ENCODE measurements around the gene HYAL3. TPM values are rescaled to one million over a fixed set of nuclear protein-coding genes. Genes with fewer than 3 reads are reported as not detected.
A peak's percentile ranks its signal among the peaks of the same experiment; 100 is the strongest.

Gene HYAL3
- total and polyA plus RNA-seq, 3 experiments from 2014 or later = 3.6 to 8.4 (median 7.7) TPM

DNA sequence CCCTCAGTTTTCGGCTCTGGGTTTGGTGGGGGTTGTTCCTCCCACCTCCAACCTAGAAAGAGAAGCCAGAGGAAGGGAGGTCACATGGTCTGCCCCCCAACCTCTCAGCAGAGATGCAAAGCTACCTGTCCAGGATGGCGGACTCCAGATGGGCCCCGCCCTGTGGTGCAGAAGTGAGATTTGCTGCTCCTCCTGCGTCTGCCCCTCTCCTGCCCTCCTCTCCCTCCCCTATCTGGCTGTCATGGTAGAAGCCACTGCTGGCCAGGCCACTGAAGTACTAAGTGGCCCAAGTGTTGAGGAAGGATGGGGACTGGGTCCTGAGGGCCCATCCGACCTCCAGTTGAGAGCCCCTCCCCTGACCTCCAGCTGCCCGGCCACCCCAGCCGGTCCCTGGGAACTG is 32.4 kb downstream of the HYAL3 start:
- DNase-seq = no peak
- no peak overlapping the region for H3K4me3 Mint-ChIP-seq
- H3K4me1 Mint-ChIP-seq = peaks cover 0 to 3% (median 0%) of the 10 kb centered on the region in 3 donors
- no peaks in the 10 kb centered on the region for H3K9me3 Mint-ChIP-seq
- peaks cover 0 to 7% of the 10 kb centered on the region in 2 donors for H3K27me3 Mint-ChIP-seq
- POLR2A ChIA-PET = no interaction called here
- Histone ChIP-seq H3K27ac (ENCODE audit: low read depth, low read length) (no peak overlapping the region), H3K4me3 (ENCODE audit: low read length) (no peak overlapping the region), H3K4me1 (ENCODE audit: insufficient read depth, low read length) (no peaks in the 10 kb centered on the region), H3K27me3 (ENCODE audit: insufficient read depth, low read length, poor library complexity, severe bottlenecking) (no peaks in the 10 kb centered on the region), H3K9me3 (ENCODE audit: low read length) (no peaks in the 10 kb centered on the region), H3K36me3 (ENCODE audit: insufficient read depth, low read length) (no peaks in the 10 kb centered on the region)
- no peak overlapping the region for H3K27ac Mint-ChIP-seq
- CTCF ChIA-PET = interaction anchor here (0.7 to 2.4 kb wide), 5 partner anchors 9 to 75 kb away, joined by 3 to 12 read pairs (median 6); partner anchors contain the start of gene GNAT1
- no peaks in the 10 kb centered on the region for H3K36me3 Mint-ChIP-seq

DNA sequence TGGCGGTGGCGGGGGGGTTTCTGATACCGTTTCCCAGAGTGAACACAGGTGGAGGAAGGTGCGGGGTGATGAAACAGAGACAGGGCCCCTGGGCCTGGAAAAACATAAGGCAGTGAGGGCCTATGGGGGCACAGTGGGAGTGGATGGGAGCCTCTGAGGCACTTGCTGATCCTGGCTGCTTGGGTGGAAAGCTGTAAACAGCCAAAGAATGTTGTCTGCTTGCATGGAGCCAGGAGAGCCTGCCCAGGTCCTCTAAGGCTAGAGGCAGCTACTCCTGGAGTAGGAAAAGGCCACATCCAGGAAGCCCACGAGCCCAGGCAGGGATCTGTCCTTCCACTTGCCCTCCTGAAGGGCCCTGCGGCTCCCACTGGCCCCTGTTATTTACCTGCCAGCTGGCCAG is 33.2 kb downstream of the HYAL3 start:
- no peaks in the 10 kb centered on the region for H3K9me3 ChIP-seq (ENCODE audit: low read length)
- H3K36me3 ChIP-seq (ENCODE audit: insufficient read depth, low read length) = no peaks in the 10 kb centered on the region
- no peaks in the 10 kb centered on the region for H3K9me3 Mint-ChIP-seq
- no peak overlapping the region for H3K4me3 ChIP-seq (ENCODE audit: low read length)
- H3K27me3 Mint-ChIP-seq = peaks cover 0 to 7% of the 10 kb centered on the region in 2 donors
- H3K27ac Mint-ChIP-seq = no peak overlapping the region
- H3K4me1 Mint-ChIP-seq = no peaks in the 10 kb centered on the region
- H3K27ac ChIP-seq (ENCODE audit: low read depth, low read length) = no peak overlapping the region
- no peaks in the 10 kb centered on the region for H3K27me3 ChIP-seq (ENCODE audit: insufficient read depth, low read length, poor library complexity, severe bottlenecking)
- ChIA-PET CTCF (interaction anchor here (0.7 to 2.4 kb wide), 3 partner anchors 10 to 71 kb away, joined by 3 to 12 read pairs (median 7); no protein-coding TSS in a partner anchor), POLR2A (interaction anchor here (0.5 kb wide), 1 partner anchor 136 kb away, joined by 3 read pairs; no protein-coding TSS in a partner anchor)
- H3K4me3 Mint-ChIP-seq = no peak overlapping the region
- no peaks in the 10 kb centered on the region for H3K36me3 Mint-ChIP-seq
- no peak for DNase-seq
- H3K4me1 ChIP-seq (ENCODE audit: insufficient read depth, low read length) = no peaks in the 10 kb centered on the region

DNA sequence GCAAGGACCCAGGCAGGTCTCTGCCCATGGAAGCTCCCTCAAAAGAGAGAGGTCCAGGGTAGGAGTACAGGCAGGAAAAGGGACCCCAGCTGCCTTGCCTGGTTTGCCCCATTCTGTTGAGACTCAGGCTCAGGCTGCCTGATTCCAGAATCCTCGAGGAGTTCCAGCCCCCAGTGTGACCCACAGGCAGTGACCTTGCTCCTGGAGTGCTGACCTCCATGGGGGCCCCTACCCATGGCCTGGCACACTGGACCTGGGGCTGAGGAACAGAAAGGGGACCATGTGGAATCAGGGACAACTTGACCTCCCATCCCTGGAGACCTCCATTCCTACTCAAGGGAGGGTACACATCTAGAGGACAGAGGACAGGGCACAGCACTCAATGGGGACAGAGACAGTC is 33.6 kb downstream of the HYAL3 start:
- Mint-ChIP-seq H3K27me3 (peaks cover 0 to 7% of the 10 kb centered on the region in 2 donors), H3K36me3 (no peaks in the 10 kb centered on the region), H3K4me3 (no peak overlapping the region), H3K27ac (no peak overlapping the region), H3K9me3 (no peaks in the 10 kb centered on the region), H3K4me1 (peaks cover 0 to under 1% (median under 1%) of the 10 kb centered on the region in 3 donors)
- no peaks in the 10 kb centered on the region for H3K4me1 ChIP-seq (ENCODE audit: insufficient read depth, low read length)
- CTCF ChIA-PET = interaction anchor here (2.1 kb wide), 1 partner anchor 19 kb away, joined by 7 read pairs; no protein-coding TSS in a partner anchor
- no peak for DNase-seq
- H3K36me3 ChIP-seq (ENCODE audit: insufficient read depth, low read length) = no peaks in the 10 kb centered on the region
- H3K27ac ChIP-seq (ENCODE audit: low read depth, low read length) = no peak overlapping the region
- no peaks in the 10 kb centered on the region for H3K27me3 ChIP-seq (ENCODE audit: insufficient read depth, low read length, poor library complexity, severe bottlenecking)
- H3K4me3 ChIP-seq (ENCODE audit: low read length) = no peak overlapping the region
- H3K9me3 ChIP-seq (ENCODE audit: low read length) = no peaks in the 10 kb centered on the region
- POLR2A ChIA-PET = interaction anchor here (0.5 kb wide), 1 partner anchor 135 kb away, joined by 3 read pairs; no protein-coding TSS in a partner anchor

DNA sequence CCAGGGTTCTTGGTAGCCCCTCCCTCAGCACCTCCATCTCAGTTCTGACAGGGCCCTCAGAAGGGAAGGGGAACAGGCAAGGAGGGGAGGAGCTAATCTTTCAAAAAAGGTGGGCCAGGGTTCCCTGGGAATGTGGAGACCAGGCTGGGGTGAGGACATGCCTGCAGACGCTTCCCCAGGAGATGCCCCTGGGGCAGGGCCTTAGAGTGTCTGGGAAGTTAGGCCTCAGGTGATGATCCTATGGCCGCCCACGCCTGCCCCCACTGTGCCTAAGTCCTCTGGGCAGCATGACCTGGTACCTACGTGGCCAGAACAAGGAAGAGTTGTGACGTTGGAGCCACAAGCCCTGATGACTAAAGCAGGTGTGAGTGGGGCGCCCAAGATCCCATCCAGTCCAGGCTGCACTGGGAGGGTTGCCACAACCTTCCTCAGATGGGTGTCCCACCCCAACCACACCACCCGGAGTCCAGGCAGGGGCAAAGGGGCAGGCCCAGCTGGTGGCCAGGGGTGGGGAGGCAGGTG is 34.2 kb downstream of the HYAL3 start:
- H3K36me3 Mint-ChIP-seq = no peaks in the 10 kb centered on the region
- Histone ChIP-seq H3K9me3 (ENCODE audit: low read length) (no peaks in the 10 kb centered on the region), H3K4me3 (ENCODE audit: low read length) (no peak overlapping the region), H3K27ac (ENCODE audit: low read depth, low read length) (no peak overlapping the region), H3K27me3 (ENCODE audit: insufficient read depth, low read length, poor library complexity, severe bottlenecking) (no peaks in the 10 kb centered on the region), H3K36me3 (ENCODE audit: insufficient read depth, low read length) (no peaks in the 10 kb centered on the region), H3K4me1 (ENCODE audit: insufficient read depth, low read length) (no peaks in the 10 kb centered on the region)
- DNase-seq = no peak
- H3K27me3 Mint-ChIP-seq = peaks cover 0 to 7% of the 10 kb centered on the region in 2 donors
- H3K4me1 Mint-ChIP-seq = peaks cover 0 to 3% (median 2%) of the 10 kb centered on the region in 3 donors
- H3K4me3 Mint-ChIP-seq = no peak overlapping the region
- ChIA-PET POLR2A (no interaction called here), CTCF (interaction anchor here (0.6 to 2.2 kb wide), 3 partner anchors 9 to 22 kb away, joined by 5 to 7 read pairs (median 5); no protein-coding TSS in a partner anchor)
- no peaks in the 10 kb centered on the region for H3K9me3 Mint-ChIP-seq
- peak overlapping the region in 1 of 8 donors; percentile 43 for H3K27ac Mint-ChIP-seq

DNA sequence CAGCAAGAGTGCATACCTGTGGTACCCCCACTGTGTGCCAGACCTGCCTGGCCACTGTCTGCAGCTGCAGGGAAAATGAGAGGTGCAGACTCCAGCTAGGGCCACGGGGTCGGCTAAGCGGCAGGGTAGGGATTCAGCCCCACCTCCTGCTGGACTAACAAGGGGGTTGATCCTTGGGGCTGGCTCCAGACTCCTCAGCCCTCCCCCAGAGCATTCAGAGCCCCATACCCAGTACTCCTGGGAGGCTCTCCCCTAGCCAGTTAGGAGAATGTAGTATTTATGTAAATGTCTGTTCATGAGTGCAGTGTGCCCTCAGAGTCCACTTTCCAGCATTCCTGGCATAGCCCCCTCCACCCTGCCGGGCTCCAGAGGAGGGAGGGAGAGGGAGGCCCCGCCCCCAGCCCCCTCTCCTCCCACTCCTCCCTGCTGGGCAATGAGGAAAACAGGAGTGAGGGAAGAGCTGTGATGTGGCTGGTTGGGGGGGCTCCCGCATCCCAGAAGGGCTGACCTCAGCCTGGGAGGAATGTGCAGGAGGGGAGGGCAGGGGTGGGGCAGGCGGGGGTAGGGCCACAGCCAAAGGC is 34.7 kb downstream of the HYAL3 start:
- Histone ChIP-seq H3K36me3 (ENCODE audit: insufficient read depth, low read length) (no peaks in the 10 kb centered on the region), H3K27me3 (ENCODE audit: insufficient read depth, low read length, poor library complexity, severe bottlenecking) (no peaks in the 10 kb centered on the region), H3K9me3 (ENCODE audit: low read length) (no peaks in the 10 kb centered on the region), H3K27ac (ENCODE audit: low read depth, low read length) (no peak overlapping the region), H3K4me3 (ENCODE audit: low read length) (no peak overlapping the region), H3K4me1 (ENCODE audit: insufficient read depth, low read length) (peaks cover 4% of the 10 kb centered on the region)
- no peaks in the 10 kb centered on the region for H3K9me3 Mint-ChIP-seq
- H3K27ac Mint-ChIP-seq = peak overlapping the region in 1 of 8 donors; percentile 72
- H3K4me3 Mint-ChIP-seq = no peak overlapping the region
- DNase-seq = no peak
- peaks cover 0 to 8% (median 5%) of the 10 kb centered on the region in 3 donors for H3K4me1 Mint-ChIP-seq
- ChIA-PET POLR2A (interaction anchor here (0.5 kb wide), 1 partner anchor 149 kb away, joined by 3 read pairs; no protein-coding TSS in a partner anchor), CTCF (interaction anchor here (0.6 to 2.3 kb wide), 8 partner anchors 8 to 70 kb away, joined by 3 to 9 read pairs (median 5); no protein-coding TSS in a partner anchor)
- H3K36me3 Mint-ChIP-seq = peaks cover 0 to 1% (median 0%) of the 10 kb centered on the region in 3 donors
- peaks cover 0 to 7% of the 10 kb centered on the region in 2 donors for H3K27me3 Mint-ChIP-seq

DNA sequence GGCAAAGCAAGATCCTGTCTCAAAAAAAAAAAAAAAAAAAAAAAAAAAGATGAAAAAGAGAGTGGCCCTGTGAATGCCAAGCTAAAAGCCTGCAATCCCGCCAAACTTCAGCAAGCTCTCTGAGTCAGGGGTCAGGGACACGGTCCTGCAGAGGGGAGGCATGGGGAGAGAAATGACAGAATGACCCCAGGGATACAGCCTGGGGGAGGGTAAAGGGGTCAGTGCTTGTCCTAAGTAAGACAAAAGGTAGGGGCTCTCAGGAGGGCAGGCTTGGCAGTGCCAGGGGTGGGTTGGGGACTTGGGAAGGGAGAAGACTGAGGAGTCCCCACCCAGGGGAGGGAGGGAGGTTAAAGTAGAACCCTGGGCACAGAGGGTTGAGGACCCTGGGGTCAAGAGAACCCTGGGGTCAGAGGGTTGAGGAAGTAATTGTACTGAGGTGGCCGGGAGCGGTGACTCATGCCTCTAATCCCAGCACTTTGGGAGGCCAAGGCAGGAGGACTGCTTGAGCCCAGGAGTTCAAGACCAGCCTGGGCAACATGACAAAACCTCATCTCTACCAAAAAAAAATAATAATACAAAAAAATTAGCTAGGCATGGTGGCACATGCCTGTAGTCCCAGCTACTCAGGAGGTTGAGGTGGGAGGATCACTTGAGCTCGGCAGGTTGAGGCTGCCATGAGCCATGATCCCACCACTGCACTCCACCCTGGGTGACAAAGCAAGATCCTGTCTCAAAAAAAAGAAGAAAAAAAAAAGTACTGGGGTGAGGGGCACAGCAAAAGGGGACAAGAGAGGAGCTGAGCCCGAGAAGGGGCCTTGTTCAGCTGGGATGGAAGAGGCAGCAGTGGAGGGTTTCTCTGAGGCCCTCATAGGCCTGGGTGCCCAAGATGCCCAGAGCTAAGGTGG is 35.5 kb downstream of the HYAL3 start:
- Mint-ChIP-seq H3K4me1 (peaks cover 0 to 9% (median 5%) of the 10 kb centered on the region in 3 donors), H3K27me3 (peaks cover 0 to 6% of the 10 kb centered on the region in 2 donors), H3K9me3 (no peaks in the 10 kb centered on the region), H3K27ac (peak overlapping the region in 2 of 8 donors; percentile 72 to 93), H3K36me3 (peaks cover 0 to 6% (median 0%) of the 10 kb centered on the region in 3 donors), H3K4me3 (no peak overlapping the region)
- CTCF ChIA-PET = interaction anchor here (0.6 to 2.3 kb wide), 10 partner anchors 11 to 149 kb away, joined by 3 to 9 read pairs (median 4); no protein-coding TSS in a partner anchor
- no peak for DNase-seq
- no peaks in the 10 kb centered on the region for H3K9me3 ChIP-seq (ENCODE audit: low read length)
- no peaks in the 10 kb centered on the region for H3K36me3 ChIP-seq (ENCODE audit: insufficient read depth, low read length)
- peaks cover 5% of the 10 kb centered on the region for H3K4me1 ChIP-seq (ENCODE audit: insufficient read depth, low read length)
- H3K27ac ChIP-seq (ENCODE audit: low read depth, low read length) = no peak overlapping the region
- POLR2A ChIA-PET = interaction anchor here (0.5 to 0.6 kb wide), 2 partner anchors 20 to 149 kb away, joined by 3 to 5 read pairs; no protein-coding TSS in a partner anchor
- H3K27me3 ChIP-seq (ENCODE audit: insufficient read depth, low read length, poor library complexity, severe bottlenecking) = no peaks in the 10 kb centered on the region
- no peak overlapping the region for H3K4me3 ChIP-seq (ENCODE audit: low read length)

DNA sequence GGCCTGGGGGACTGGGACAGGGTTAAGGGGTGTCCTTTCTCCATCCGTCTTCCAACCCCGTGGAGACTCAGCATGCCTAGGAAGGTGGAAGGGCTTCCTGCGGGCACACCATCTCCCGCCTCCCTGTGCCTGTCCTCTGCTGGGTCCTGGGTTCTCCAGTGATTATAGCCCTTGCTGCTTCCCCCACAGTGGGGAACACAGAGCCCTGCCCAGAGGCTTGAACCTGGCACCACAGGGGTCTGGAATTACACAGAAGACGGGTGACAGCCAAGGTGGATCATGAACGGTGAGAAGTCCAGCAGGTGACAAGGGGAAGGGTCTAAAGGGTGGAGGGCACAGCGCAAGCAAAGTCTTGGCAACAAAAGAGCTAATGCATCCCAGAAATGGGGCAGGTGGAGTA is 36.4 kb downstream of the HYAL3 start:
- Histone ChIP-seq H3K9me3 (ENCODE audit: low read length) (no peaks in the 10 kb centered on the region), H3K4me3 (ENCODE audit: low read length) (no peak overlapping the region), H3K4me1 (ENCODE audit: insufficient read depth, low read length) (peaks cover 5% of the 10 kb centered on the region), H3K36me3 (ENCODE audit: insufficient read depth, low read length) (peaks cover 5% of the 10 kb centered on the region), H3K27me3 (ENCODE audit: insufficient read depth, low read length, poor library complexity, severe bottlenecking) (no peaks in the 10 kb centered on the region), H3K27ac (ENCODE audit: low read depth, low read length) (no peak overlapping the region)
- Mint-ChIP-seq H3K4me3 (no peak overlapping the region), H3K9me3 (no peaks in the 10 kb centered on the region), H3K4me1 (peaks cover 0 to 9% (median 5%) of the 10 kb centered on the region in 3 donors), H3K27ac (peak overlapping the region in 1 of 8 donors; percentile 93), H3K27me3 (no peaks in the 10 kb centered on the region), H3K36me3 (peaks cover 0 to 16% (median 0%) of the 10 kb centered on the region in 3 donors)
- ChIA-PET CTCF (interaction anchor here (0.6 to 2.3 kb wide), 5 partner anchors 16 to 68 kb away, joined by 4 to 9 read pairs (median 6); no protein-coding TSS in a partner anchor), POLR2A (no interaction called here)
- DNase-seq = no peak

Measured in CD8-positive, alpha-beta memory T cell (primary cell).